ENCODE data around the gene TNFRSF6B. TPM values are rescaled to one million over a fixed set of nuclear protein-coding genes. Genes with fewer than 3 reads are reported as not detected.

The TNFRSF6B gene
- total RNA-seq, 1 donor: 2.9 TPM

DNA sequence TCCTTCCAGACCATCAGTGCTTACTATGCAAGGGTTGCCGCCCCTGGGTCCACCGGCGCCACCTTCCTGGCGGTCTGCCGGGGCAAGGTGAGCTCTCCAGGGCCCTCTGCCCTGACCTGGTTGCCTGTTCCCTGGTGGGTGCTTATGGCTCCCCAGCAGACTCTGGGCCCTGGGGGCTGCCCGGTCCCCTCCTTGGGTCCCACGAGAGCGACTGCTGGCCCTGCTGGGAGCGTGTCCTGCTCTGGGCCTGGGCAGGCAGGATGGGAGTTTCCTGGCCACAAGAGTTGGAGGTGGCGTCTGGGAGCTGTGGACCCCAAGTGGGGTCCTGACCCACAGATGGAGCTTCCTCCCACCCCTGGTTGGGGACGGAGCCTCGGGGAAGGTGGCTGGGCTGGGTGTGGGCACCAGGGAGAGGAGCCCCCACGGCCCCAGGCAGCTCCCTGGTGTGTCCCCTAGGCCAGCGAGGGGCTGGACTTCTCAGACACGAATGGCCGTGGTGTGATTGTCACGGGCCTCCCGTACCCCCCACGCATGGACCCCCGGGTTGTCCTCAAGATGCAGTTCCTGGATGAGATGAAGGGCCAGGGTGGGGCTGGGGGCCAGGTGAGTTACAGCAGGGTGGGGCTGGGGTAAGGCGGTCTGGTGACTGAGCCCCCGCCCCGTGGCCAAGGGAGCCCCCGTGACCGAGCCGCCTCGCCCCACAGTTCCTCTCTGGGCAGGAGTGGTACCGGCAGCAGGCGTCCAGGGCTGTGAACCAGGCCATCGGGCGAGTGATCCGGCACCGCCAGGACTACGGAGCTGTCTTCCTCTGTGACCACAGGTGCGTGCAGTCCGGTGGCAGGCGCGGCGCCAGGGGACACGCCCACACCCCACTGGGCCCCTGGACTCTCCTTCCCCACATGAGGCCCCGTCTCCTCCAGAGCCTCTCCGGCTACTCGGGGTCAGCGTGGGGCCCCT lies 7.1 kb upstream of the TNFRSF6B start:
- Histone ChIP-seq H2AFZ (ENCODE audit: low read length) (no peak overlapping the region), H3K36me3 (ENCODE audit: insufficient read depth, low read length) (peaks cover 3% of the 10 kb centered on the region), H3K9me3 (ENCODE audit: low read depth, low read length) (no peaks in the 10 kb centered on the region), H3K4me2 (ENCODE audit: insufficient read depth, low read length) (no peak overlapping the region), H3K4me3 (ENCODE audit: insufficient read depth, low read length) (no peak overlapping the region), H3K4me1 (ENCODE audit: insufficient read depth, low read length) (peaks cover 4% of the 10 kb centered on the region), H4K20me1 (ENCODE audit: insufficient read depth, low read length) (no peaks in the 10 kb centered on the region), H3K79me2 (ENCODE audit: insufficient read depth, low read length) (no peaks in the 10 kb centered on the region), H3K27me3 (ENCODE audit: insufficient read depth, low read length) (no peaks in the 10 kb centered on the region), H3K27ac (ENCODE audit: low read depth, low read length) (no peak overlapping the region)
- no peak for TF ChIP-seq CTCF (IDR thresholded peaks at IDR 0.05; ENCODE audit: extremely low read depth, low read depth, low read length)
- DNase-seq (ENCODE audit: insufficient read length, low spot score, missing footprints): peak; percentile 84

GRCh38 chr20:63690003-63690897 lies 6.2 kb upstream of the TNFRSF6B start:
- TF ChIP-seq CTCF (IDR thresholded peaks at IDR 0.05; ENCODE audit: extremely low read depth, low read depth, low read length): no peak
- no peak overlapping the region for H3K4me3 ChIP-seq (ENCODE audit: insufficient read depth, low read length)
- H3K9me3 ChIP-seq (ENCODE audit: low read depth, low read length): no peaks in the 10 kb centered on the region
- no peak overlapping the region for H3K27ac ChIP-seq (ENCODE audit: low read depth, low read length)
- H4K20me1 ChIP-seq (ENCODE audit: insufficient read depth, low read length): no peaks in the 10 kb centered on the region
- H2AFZ ChIP-seq (ENCODE audit: low read length): no peak overlapping the region
- H3K4me1 ChIP-seq (ENCODE audit: insufficient read depth, low read length): peaks cover 4% of the 10 kb centered on the region
- H3K79me2 ChIP-seq (ENCODE audit: insufficient read depth, low read length): no peaks in the 10 kb centered on the region
- H3K36me3 ChIP-seq (ENCODE audit: insufficient read depth, low read length): peaks cover 3% of the 10 kb centered on the region
- H3K4me2 ChIP-seq (ENCODE audit: insufficient read depth, low read length): no peak overlapping the region
- peak; percentile 76 for DNase-seq (ENCODE audit: insufficient read length, low spot score, missing footprints)
- no peaks in the 10 kb centered on the region for H3K27me3 ChIP-seq (ENCODE audit: insufficient read depth, low read length)

- H3K4me3 ChIP-seq (ENCODE audit: insufficient read depth, low read length): no peak overlapping the region
- H3K79me2 ChIP-seq (ENCODE audit: insufficient read depth, low read length): no peaks in the 10 kb centered on the region
- H3K27ac ChIP-seq (ENCODE audit: low read depth, low read length): no peak overlapping the region
- peak; percentile 82 for DNase-seq (ENCODE audit: insufficient read length, low spot score, missing footprints)
- no peaks in the 10 kb centered on the region for H3K27me3 ChIP-seq (ENCODE audit: insufficient read depth, low read length)
- peaks cover 3% of the 10 kb centered on the region for H3K36me3 ChIP-seq (ENCODE audit: insufficient read depth, low read length)
- no peak overlapping the region for H3K4me2 ChIP-seq (ENCODE audit: insufficient read depth, low read length)
- H2AFZ ChIP-seq (ENCODE audit: low read length): no peak overlapping the region
- TF ChIP-seq CTCF (IDR thresholded peaks at IDR 0.05; ENCODE audit: extremely low read depth, low read depth, low read length): no peak
- no peaks in the 10 kb centered on the region for H3K9me3 ChIP-seq (ENCODE audit: low read depth, low read length)
- no peaks in the 10 kb centered on the region for H4K20me1 ChIP-seq (ENCODE audit: insufficient read depth, low read length)
- peaks cover 4% of the 10 kb centered on the region for H3K4me1 ChIP-seq (ENCODE audit: insufficient read depth, low read length)
Measured at GRCh38 chr20:63690898-63691710, 5.3 kb upstream of the TNFRSF6B start.
